H1 (cell line): ENCODE measurements around the gene DSTN. TPM values are rescaled to one million over a fixed set of nuclear protein-coding genes. Genes with fewer than 3 reads are reported as not detected.

Source experiments
- CTCF ChIA-PET: fragments of 300-600 bp; sonication (Branson Sonifier 250); formaldehyde crosslinking; loops from one replicate; lab custom pipeline; 2021; ENCODE audit not compliant: partially characterized antibody; lab: Charles Lee
- POLR2A ChIA-PET: fragments of 300-600 bp; sonication (Branson Sonifier 250); formaldehyde crosslinking; loops from one replicate; lab custom pipeline; 2021; ENCODE audit warnings: inconsistent platforms; ENCODE audit not compliant: partially characterized antibody; lab: Charles Lee
- DNase-seq, 2 experiments: peaks; one replicate each; pipeline versions ENCODE4 v3.0.0 to v3.0.0-alpha.2; 2010 to 2022; ENCODE audit warnings: low spot score in 2 of 2, low read depth in 1 of 2, mixed read lengths in 1 of 2
- FAIRE-seq: peaks from 2 replicates; lab custom pipeline; 2011; peaks lifted over from hg19 to GRCh38; lab: Jason Lieb, UNC
- H2AFZ ChIP-seq: 2 replicates; pipeline ENCODE4 v1.8.1; 2012; ENCODE audit warnings: low read length, inconsistent platforms
- H2AK5ac ChIP-seq: 2 replicates; pipeline ENCODE4 v1.6.1; 2013; ENCODE audit warnings: low read depth, low read length
- H2BK120ac ChIP-seq: replicated peaks from 2 replicates; pipeline ENCODE3; 2013; ENCODE audit warnings: low read depth, low read length, inconsistent platforms
- H2BK12ac ChIP-seq: 2 replicates; pipeline ENCODE4 v1.6.1; 2013; ENCODE audit warnings: low read depth, low read length
- H2BK15ac ChIP-seq: 2 replicates; pipeline ENCODE4 v1.6.1; 2013; ENCODE audit warnings: low read length
- H2BK20ac ChIP-seq: 2 replicates; pipeline ENCODE4 v1.6.1; 2013; ENCODE audit warnings: low read length
- H2BK5ac ChIP-seq: 2 replicates; pipeline ENCODE4 v1.6.1; 2013; ENCODE audit warnings: low read depth, low read length
- H3K14ac ChIP-seq: 2 replicates; pipeline ENCODE4 v1.6.1; 2013; ENCODE audit warnings: inconsistent platforms; ENCODE audit not compliant: insufficient read length
- H3K18ac ChIP-seq: 2 replicates; pipeline ENCODE4 v1.6.1; 2013; ENCODE audit warnings: low read length; ENCODE audit errors: extremely low read depth
- H3K23ac ChIP-seq: 2 replicates; pipeline ENCODE4 v1.6.1; 2013; ENCODE audit warnings: inconsistent platforms; ENCODE audit not compliant: insufficient read length
- H3K23me2 ChIP-seq: 2 replicates; pipeline ENCODE4 v1.6.1; 2013; ENCODE audit warnings: low read depth, low read length
- H3K27ac ChIP-seq: 2 replicates; pipeline ENCODE4 v1.6.1; 2011; ENCODE audit warnings: low read depth, low read length, inconsistent platforms
- H3K27me3 ChIP-seq, 4 experiments: replicated peaks in 1 of 4; 1 replicate in 1 of 4; 2 replicates in 3 of 4; pipeline versions ENCODE4 v1.6.1 to v1.8.1; 2011 to 2013; ENCODE audit warnings: low read length in 3 of 4, mild to moderate bottlenecking in 3 of 4, inconsistent platforms in 2 of 4, mixed read lengths in 2 of 4, moderate library complexity in 1 of 4; ENCODE audit not compliant: control insufficient read depth in 3 of 4, insufficient read depth in 3 of 4; ENCODE audit errors: extremely low read depth in 1 of 4
- H3K36me3 ChIP-seq, 4 experiments: 2 replicates each; pipeline versions ENCODE4 v1.6.1 to v1.8.1; 2011 to 2013; ENCODE audit warnings: mild to moderate bottlenecking in 4 of 4, low read length in 3 of 4, moderate library complexity in 2 of 4, control low read depth in 1 of 4, inconsistent platforms in 1 of 4; ENCODE audit not compliant: insufficient read depth in 4 of 4, control insufficient read depth in 2 of 4
- H3K4ac ChIP-seq: replicated peaks from 2 replicates; pipeline ENCODE3; 2013; ENCODE audit warnings: low read length, low read depth, mixed read lengths, inconsistent platforms; ENCODE audit not compliant: insufficient read length
- H3K4me1 ChIP-seq, 4 experiments: replicated peaks in 1 of 4; 1 replicate in 1 of 4; 2 replicates in 3 of 4; pipeline versions ENCODE4 v1.6.1 to v1.8.1; 2011 to 2013; ENCODE audit warnings: low read length in 3 of 4, inconsistent platforms in 2 of 4, mixed read lengths in 1 of 4; ENCODE audit not compliant: insufficient read depth in 4 of 4, control insufficient read depth in 3 of 4
- H3K4me2 ChIP-seq, 2 experiments: 2 replicates each; pipeline versions ENCODE4 v1.6.1 to v1.8.1; 2011 to 2013; ENCODE audit warnings: low read depth in 2 of 2, low read length in 2 of 2, control low read depth in 1 of 2, inconsistent platforms in 1 of 2, mild to moderate bottlenecking in 1 of 2; ENCODE audit not compliant: insufficient read depth in 1 of 2
- H3K4me3 ChIP-seq, 4 experiments: fragments of 200-600, 300-600 bp in 1 of 4; sonication (generic), shearing (Covaris generic), sonication (Bioruptor Twin) in 1 of 4; 2 replicates each; pipeline versions ENCODE4 v1.5.1 to v1.8.1; 2011 to 2016; ENCODE audit warnings: low read length in 4 of 4, low read depth in 3 of 4, control low read depth in 2 of 4, inconsistent platforms in 2 of 4, mild to moderate bottlenecking in 2 of 4, mixed read lengths in 1 of 4, moderate library complexity in 1 of 4; ENCODE audit not compliant: insufficient read depth in 2 of 4; ENCODE audit errors: extremely low read depth in 1 of 4
- H3K56ac ChIP-seq: replicated peaks from 2 replicates; pipeline ENCODE3; 2013; ENCODE audit warnings: low read depth, mild to moderate bottlenecking, mixed read lengths, low read length, inconsistent platforms; ENCODE audit not compliant: insufficient read length
- H3K79me1 ChIP-seq: 2 replicates; pipeline ENCODE4 v1.6.1; 2013; ENCODE audit warnings: low read depth, low read length, control low read depth
- H3K79me2 ChIP-seq, 2 experiments: 2 replicates each; pipeline versions ENCODE4 v1.6.1 to v1.8.1; 2012 to 2013; ENCODE audit warnings: low read length in 2 of 2, mild to moderate bottlenecking in 2 of 2, inconsistent platforms in 1 of 2; ENCODE audit not compliant: insufficient read depth in 2 of 2, control insufficient read depth in 1 of 2
- H3K9ac ChIP-seq, 4 experiments: replicated peaks in 1 of 4; 1 replicate in 1 of 4; 2 replicates in 3 of 4; pipeline versions ENCODE4 v1.6.1 to v1.8.1; 2011 to 2013; ENCODE audit warnings: low read depth in 3 of 4, low read length in 3 of 4, control low read depth in 2 of 4, mild to moderate bottlenecking in 2 of 4, moderate library complexity in 2 of 4, inconsistent platforms in 1 of 4; ENCODE audit errors: extremely low read depth in 1 of 4
- H3K9me3 ChIP-seq, 2 experiments: 2 replicates each; pipeline versions ENCODE4 v1.6.1 to v1.8.1; 2012 to 2013; ENCODE audit warnings: mild to moderate bottlenecking in 2 of 2, moderate library complexity in 2 of 2, control low read depth in 1 of 2, inconsistent platforms in 1 of 2, low read depth in 1 of 2, low read length in 1 of 2, mixed read lengths in 1 of 2; ENCODE audit not compliant: insufficient read depth in 2 of 2
- H4K20me1 ChIP-seq, 2 experiments: replicated peaks in 1 of 2; 2 replicates each; pipeline versions ENCODE3 to v1.8.1; 2011 to 2013; ENCODE audit warnings: inconsistent platforms in 2 of 2, low read length in 2 of 2, mild to moderate bottlenecking in 1 of 2; ENCODE audit not compliant: insufficient read depth in 2 of 2, control insufficient read depth in 1 of 2
- H4K5ac ChIP-seq: 2 replicates; pipeline ENCODE4 v1.6.1; 2013; ENCODE audit warnings: low read length, low read depth, mixed read lengths, inconsistent platforms; ENCODE audit not compliant: insufficient read length
- H4K8ac ChIP-seq: 2 replicates; pipeline ENCODE4 v1.8.0; 2013; ENCODE audit warnings: mild to moderate bottlenecking, moderate library complexity, low read length, inconsistent platforms; ENCODE audit not compliant: insufficient read depth; ENCODE audit errors: extremely low read depth
- H4K91ac ChIP-seq: replicated peaks from 2 replicates; pipeline ENCODE3; 2013; ENCODE audit warnings: low read length, mixed read lengths, inconsistent platforms; ENCODE audit not compliant: insufficient read length
- EP300 ChIP-seq, 2 experiments: IDR thresholded peaks; 1 replicate in 1 of 2; 2 replicates in 1 of 2; pipeline ENCODE4 v1.6.1; 2011 to 2012; ENCODE audit warnings: low read depth in 2 of 2, low read length in 2 of 2, mild to moderate bottlenecking in 2 of 2, borderline replicate concordance in 1 of 2, inconsistent platforms in 1 of 2, moderate library complexity in 1 of 2
- KDM5A ChIP-seq: fragments of 200-600 bp; IDR thresholded peaks from 2 replicates; pipeline ENCODE4 v1.7.1; 2012; ENCODE audit warnings: mild to moderate bottlenecking, low read length, inconsistent platforms, mixed read lengths
- RFX5 ChIP-seq: IDR thresholded peaks from 2 replicates; pipeline ENCODE4 v1.6.1; 2011; ENCODE audit warnings: low read depth, low read length, improper control_type of control experiment, borderline replicate concordance
- USF2 ChIP-seq: IDR thresholded peaks from 2 replicates; pipeline ENCODE4 v1.6.1; 2011; ENCODE audit warnings: low read length, improper control_type of control experiment
- YY1 ChIP-seq: IDR thresholded peaks from 2 replicates; pipeline ENCODE4 v1.6.1; 2011; ENCODE audit warnings: low read depth, mild to moderate bottlenecking, low read length
- WGBS, 2 experiments: shearing (Covaris generic) in 1 of 2; methylation state at CpG; one replicate each; pipeline versions ENCODE4 v1.1.6 to v1.1.7; 2013 to 2015; ENCODE audit warnings: low lambda C conversion rate in 2 of 2, mixed read lengths in 2 of 2, inconsistent platforms in 1 of 2, low coverage in 1 of 2, missing lambda C conversion rate in 1 of 2; ENCODE audit not compliant: insufficient replicate concordance in 2 of 2, insufficient coverage in 1 of 2, insufficient read length in 1 of 2; ENCODE audit errors: extremely low coverage in 1 of 2, missing lambda C conversion rate in 1 of 2; 5-methylcytosine and 5-hydroxymethylcytosine counted together
- polyA plus RNA-seq, 7 experiments: library from polyadenylated mRNA; depleted of rRNA in 3 of 7; stranded (reverse) in 5 of 7; unstranded in 2 of 7; fragments of >200 nt in 5 of 7; fragments of 200-250 nt in 2 of 7; gene quantifications; 1 replicate in 5 of 7; 2 replicates in 1 of 7; 4 replicates in 1 of 7; pipeline versions ENCODE4 v1.2.1 to v1.2.3, GENCODE V29; 2011 to 2013; ENCODE audit warnings: missing spikeins in 2 of 7, mixed read lengths in 2 of 7
- total RNA-seq: library from RNA; stranded (reverse); fragmentation: NEBNext Ultra II Directional; extraction: Animal tissue kit (Norgen Biotek cat#: 25700); gene quantifications from 2 replicates; pipeline ENCODE4 v1.2.1, GENCODE V29; 2021

Gene DSTN
- total and polyA plus RNA-seq, 2 of the 8 experiments (the other 6 are each of a cell fraction or from before 2014, with no cell fraction given) = 43.3 to 208 TPM

GRCh38 chr20:17537959-17538358 lies 31.9 kb upstream of the DSTN start:
- Histone ChIP-seq H3K79me1 (no peaks in the 10 kb centered on the region), H3K79me2 (no peaks in the 10 kb centered on the region), H3K9ac (no peak overlapping the region; a peak in 1 of 7 replicates), H2AFZ (no peak overlapping the region), H4K91ac (no peak overlapping the region), H3K4me2 (no peak overlapping the region), H3K9me3 (no peaks in the 10 kb centered on the region), H2AK5ac (no peak overlapping the region), H2BK20ac (no peak overlapping the region), H3K4ac (no peak overlapping the region), H3K14ac (no peak overlapping the region), H2BK120ac (no peak overlapping the region), H4K5ac (no peak overlapping the region), H3K23ac (no peak overlapping the region), H2BK12ac (no peak overlapping the region), H4K20me1 (no peaks in the 10 kb centered on the region), H3K23me2 (no peaks in the 10 kb centered on the region), H3K18ac (no peak overlapping the region), H3K36me3 (no peaks in the 10 kb centered on the region), H4K8ac (no peak overlapping the region), H3K56ac (no peak overlapping the region), H2BK5ac (no peak overlapping the region), H3K4me1 (peaks cover 5 to 13% (median 8%) of the 10 kb centered on the region in 4 experiments; a peak in 6 of 7 replicates), H3K27me3 (no peaks in the 10 kb centered on the region), H3K4me3 (no peak overlapping the region), H2BK15ac (no peak overlapping the region), H3K27ac (no peak overlapping the region)
- FAIRE-seq (no peak), DNase-seq (no peak)
- ChIA-PET POLR2A (no interaction called here), CTCF (interaction anchor here (1.7 to 5.4 kb wide), 4 partner anchors 33 to 78 kb away, joined by 9 to 67 read pairs (median 12); no protein-coding TSS in a partner anchor)
- TF ChIP-seq KDM5A (no peak), USF2 (no peak), RFX5 (no peak), YY1 (no peak), EP300 (IDR thresholded peaks at IDR 0.05; ENCODE audit: borderline replicate concordance in 1 of 2, low read depth in 2 of 2, low read length in 2 of 2) (no peak)
- WGBS, 2 experiments = 96% methylated on average over 3 of the region's 3 CpGs; no CpG with 5 or more reads in 1 of the 2 experiments
